A549 (cell line): ENCODE results near the gene DAB2IP. TPM values are rescaled to one million over a fixed set of nuclear protein-coding genes. Genes with fewer than 3 reads are reported as not detected.

Experiments
- ATAC-seq, 2 experiments: fragments of 200-7000 bp in 1 of 2; fragments of >200 bp in 1 of 2; cut with Nextera tagmentation in 1 of 2; cut with Tn5 transposase in 1 of 2; 3 replicates each; pipeline versions ENCODE4 v1.8.0 to v1.9.1; 2018 to 2020; ENCODE audit warnings: mild to moderate bottlenecking in 1 of 2, moderate library complexity in 1 of 2
- CTCF ChIA-PET: fragments of 300-600 bp; sonication (Branson Sonifier 250); formaldehyde crosslinking; extraction: SDS; loops from one replicate; lab custom pipeline; 2021; ENCODE audit warnings: antibody characterized with exemption, inconsistent platforms; lab: Yijun Ruan, JAX
- POLR2A ChIA-PET: fragments of 350-600 bp; formaldehyde crosslinking; extraction: SDS; loops from one replicate; lab custom pipeline; 2021; ENCODE audit warnings: antibody characterized with exemption, inconsistent platforms; lab: Yijun Ruan, JAX
- DNase-seq, 2 experiments: peaks; one replicate each; pipeline versions ENCODE4 v3.0.0 to v3.0.0-alpha.2; 2011 to 2016; ENCODE audit warnings: low read depth in 1 of 2, low spot score in 1 of 2
- FAIRE-seq: peaks from 2 replicates; lab custom pipeline; 2011; peaks lifted over from hg19 to GRCh38; lab: Jason Lieb, UNC
- H3K27ac ChIP-seq, 2 experiments: fragments of >200 bp; sonication (Bioruptor Twin); formaldehyde crosslinking; 3 replicates each; pipeline ENCODE4 v1.5.1; 2016 to 2017
- H3K4me1 ChIP-seq: fragments of >200 bp; sonication (Bioruptor Twin); formaldehyde crosslinking; 3 replicates; pipeline ENCODE4 v1.6.1; 2016
- H3K4me2 ChIP-seq: fragments of >200 bp; sonication (Bioruptor Twin); formaldehyde crosslinking; 3 replicates; pipeline ENCODE4 v1.6.1; 2016
- H3K4me3 ChIP-seq: fragments of >200 bp; sonication (Bioruptor Twin); formaldehyde crosslinking; 3 replicates; pipeline ENCODE4 v1.5.1; 2016
- H3K9me3 ChIP-seq: fragments of >200 bp; sonication (Bioruptor Twin); formaldehyde crosslinking; 3 replicates; pipeline ENCODE4 v1.6.1; 2016
- CBX2 ChIP-seq: fragments of 200-600 bp; sonication (generic); IDR thresholded peaks from 2 replicates; pipeline ENCODE4 v1.6.1; 2016; ENCODE audit warnings: low read depth, mild to moderate bottlenecking, borderline replicate concordance
- CEBPB ChIP-seq, 2 experiments: fragments of >200 bp in 1 of 2; sonication (Bioruptor Twin) in 1 of 2; formaldehyde crosslinking in 1 of 2; IDR thresholded peaks; 2 replicates each; pipeline ENCODE4 v1.6.1; 2012 to 2016
- CTCF ChIP-seq: fragments of >200 bp; sonication (Bioruptor Twin); formaldehyde crosslinking; IDR thresholded peaks from 3 replicates; pipeline ENCODE4 v1.5.1; 2016
- FOSL2 ChIP-seq, 2 experiments: fragments of 450-650 bp in 1 of 2; fragments of >200 bp in 1 of 2; sonication (Bioruptor Twin) in 1 of 2; formaldehyde crosslinking; IDR thresholded peaks; 2 replicates each; pipeline versions ENCODE4 v1.5.0 to v1.6.1; 2016 to 2020; ENCODE audit warnings: mild to moderate bottlenecking in 1 of 2, moderate library complexity in 1 of 2
- GATA3 ChIP-seq: IDR thresholded peaks from 2 replicates; pipeline ENCODE4 v1.6.1; 2012; ENCODE audit warnings: borderline replicate concordance
- HDAC2 ChIP-seq: fragments of 200-600 bp; sonication (generic); IDR thresholded peaks from 2 replicates; pipeline ENCODE4 v1.6.1; 2016
- JUN ChIP-seq, 2 experiments: fragments of >200 bp; sonication (Bioruptor Twin); formaldehyde crosslinking; IDR thresholded peaks; 2 replicates in 1 of 2; 3 replicates in 1 of 2; pipeline ENCODE4 v1.6.1; 2016 to 2017
- JUNB ChIP-seq: fragments of >200 bp; sonication (Bioruptor Twin); formaldehyde crosslinking; IDR thresholded peaks from 2 replicates; pipeline ENCODE4 v1.6.1; 2016
- KDM5A ChIP-seq: fragments of 200-600 bp; sonication (generic); IDR thresholded peaks from 2 replicates; pipeline ENCODE4 v1.6.1; 2016; ENCODE audit warnings: antibody characterized with exemption, mild to moderate bottlenecking
- MAX ChIP-seq: IDR thresholded peaks from 2 replicates; pipeline ENCODE4 v1.6.1; 2012
- POLR2A ChIP-seq: IDR thresholded peaks from 2 replicates; pipeline ENCODE4 v1.6.1; 2012; ENCODE audit warnings: mild to moderate bottlenecking, low read length
- RAD21 ChIP-seq, 2 experiments: fragments of >200 bp in 1 of 2; sonication (Bioruptor Twin) in 1 of 2; formaldehyde crosslinking in 1 of 2; IDR thresholded peaks in 1 of 2; conservative IDR thresholded peaks in 1 of 2; 2 replicates in 1 of 2; 3 replicates in 1 of 2; pipeline ENCODE4 v1.6.1; 2012 to 2018; ENCODE audit warnings: inconsistent platforms in 1 of 2
- REST ChIP-seq: fragments of 200-600 bp; sonication (generic); IDR thresholded peaks from 2 replicates; pipeline ENCODE4 v1.6.1; 2016; ENCODE audit warnings: antibody characterized with exemption, mild to moderate bottlenecking, moderate library complexity
- SMC3 ChIP-seq: fragments of >200 bp; sonication (Bioruptor Twin); formaldehyde crosslinking; IDR thresholded peaks from 3 replicates; pipeline ENCODE4 v1.6.1; 2018; ENCODE audit warnings: inconsistent platforms
- ZC3H11A ChIP-seq: fragments of 450-650 bp; IDR thresholded peaks from 2 replicates; pipeline ENCODE4 v1.6.1; 2014; ENCODE audit warnings: antibody characterized with exemption, mild to moderate bottlenecking
- ZFP36 ChIP-seq: fragments of 450-650 bp; IDR thresholded peaks from 2 replicates; pipeline ENCODE4 v1.6.1; 2014; ENCODE audit warnings: borderline replicate concordance; ENCODE audit not compliant: partially characterized antibody
- WGBS: methylation state at CpG from one replicate; pipeline ENCODE4 v1.1.6; 2017; ENCODE audit errors: missing lambda C conversion rate; 5-methylcytosine and 5-hydroxymethylcytosine counted together
- polyA plus RNA-seq, 4 experiments: library from polyadenylated mRNA; depleted of rRNA in 3 of 4; stranded (reverse); fragments of >200 nt; fragmentation: RNase III in 1 of 4; extraction: RNeasy Plus Mini Kit Qiagen cat#74134 plus additional on column Dnase treatment in 1 of 4; gene quantifications; 2 replicates in 3 of 4; 3 replicates in 1 of 4; pipeline ENCODE4 v1.2.3, GENCODE V29; 2011 to 2017
- TF ChIP-seq, protein P1 (sequence below): fragments of 150-350 bp; IDR thresholded peaks from 2 replicates; pipeline ENCODE4 v1.6.1; 2014; ENCODE audit warnings: low read depth, mild to moderate bottlenecking, low read length
- TF ChIP-seq, protein P2 (sequence below): IDR thresholded peaks from 2 replicates; pipeline ENCODE4 v1.6.1; 2012

Gene DAB2IP
- polyA plus RNA-seq, 2 of the 4 experiments (the other 2 are of a cell fraction): 9.7 to 13.9 TPM

- ChIA-PET POLR2A (interaction anchor here (1.0 kb wide), 1 partner anchor 15 kb away, joined by 5 read pairs; no protein-coding TSS in a partner anchor), CTCF (interaction anchor here (0.8 to 1.4 kb wide), 3 partner anchors 8 to 55 kb away, joined by 3 to 4 read pairs (median 3); no protein-coding TSS in a partner anchor)
- Histone ChIP-seq H3K4me1 (no peaks in the 10 kb centered on the region), H3K4me2 (no peak overlapping the region), H3K4me3 (no peak overlapping the region), H3K27ac (no peak overlapping the region), H3K9me3 (no peaks in the 10 kb centered on the region)
- TF ChIP-seq, protein P1, sequence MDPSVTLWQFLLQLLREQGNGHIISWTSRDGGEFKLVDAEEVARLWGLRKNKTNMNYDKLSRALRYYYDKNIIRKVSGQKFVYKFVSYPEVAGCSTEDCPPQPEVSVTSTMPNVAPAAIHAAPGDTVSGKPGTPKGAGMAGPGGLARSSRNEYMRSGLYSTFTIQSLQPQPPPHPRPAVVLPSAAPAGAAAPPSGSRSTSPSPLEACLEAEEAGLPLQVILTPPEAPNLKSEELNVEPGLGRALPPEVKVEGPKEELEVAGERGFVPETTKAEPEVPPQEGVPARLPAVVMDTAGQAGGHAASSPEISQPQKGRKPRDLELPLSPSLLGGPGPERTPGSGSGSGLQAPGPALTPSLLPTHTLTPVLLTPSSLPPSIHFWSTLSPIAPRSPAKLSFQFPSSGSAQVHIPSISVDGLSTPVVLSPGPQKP: no peak
- no peak for TF ChIP-seq POLR2A
- TF ChIP-seq HDAC2: no peak
- no peak for TF ChIP-seq JUNB
- no peak for TF ChIP-seq MAX
- no peak for TF ChIP-seq CTCF
- no peak for TF ChIP-seq REST
- TF ChIP-seq FOSL2 (IDR thresholded peaks at IDR 0.05): no peak
- TF ChIP-seq FOSL2 (CRISPR knock-in tag; IDR thresholded peaks at IDR 0.05): no peak
- no peak for TF ChIP-seq KDM5A
- FAIRE-seq (no peak), ATAC-seq (no peak), DNase-seq (no peak)
- WGBS: 82% methylated on average over 14 of the region's 17 CpGs
Measured at GRCh38 chr9:121750715-121751623, 99.5 kb downstream of the DAB2IP start.

DNA sequence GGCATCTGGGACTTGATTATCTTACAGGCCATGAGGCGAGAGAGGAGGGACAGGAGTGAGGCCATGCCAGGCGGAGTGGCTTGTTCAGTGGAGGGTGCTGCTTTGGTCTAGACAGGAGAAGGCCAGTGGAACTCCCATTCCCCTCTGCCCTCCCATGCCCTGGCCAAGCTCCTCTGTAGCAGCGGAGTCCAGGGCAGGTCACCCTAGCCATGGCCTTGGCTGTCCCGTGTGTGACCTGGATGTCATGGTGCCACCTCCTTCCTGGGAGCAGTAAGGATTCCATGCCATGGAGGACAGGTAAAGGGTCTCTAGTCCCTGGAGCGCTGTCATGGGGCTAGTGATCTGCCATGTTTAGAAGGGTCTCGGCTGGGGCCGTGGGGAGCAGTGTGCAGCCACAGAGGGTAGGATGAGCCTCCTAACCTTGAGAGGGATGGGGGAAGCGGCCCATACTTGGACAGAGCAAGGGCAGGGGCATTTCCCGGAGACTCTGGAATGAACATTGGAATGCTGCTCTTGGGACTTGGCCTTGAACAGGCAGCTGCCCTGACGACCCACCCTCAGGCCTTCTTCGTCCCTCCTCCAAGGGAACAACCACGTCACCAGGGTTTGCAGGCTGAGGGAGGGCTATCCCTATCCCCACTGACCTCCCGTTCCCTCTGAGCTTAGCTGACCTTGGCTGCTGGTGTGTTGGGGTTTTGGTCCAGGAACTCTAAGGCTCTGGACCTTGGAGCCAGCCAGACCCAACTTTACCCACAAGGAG, 100.4 kb downstream of the DAB2IP start:
- no peak for ATAC-seq
- no peaks in the 10 kb centered on the region for H3K9me3 ChIP-seq
- 89% methylated on average over 9 of the region's 13 CpGs for WGBS
- H3K4me1 ChIP-seq: no peaks in the 10 kb centered on the region
- TF ChIP-seq SMC3: no peak
- TF ChIP-seq RAD21 (conservative IDR thresholded peaks at IDR 0.05 in 1 of 2, IDR thresholded peaks at IDR 0.05 in 1 of 2): no peak
- TF ChIP-seq, protein P2, sequence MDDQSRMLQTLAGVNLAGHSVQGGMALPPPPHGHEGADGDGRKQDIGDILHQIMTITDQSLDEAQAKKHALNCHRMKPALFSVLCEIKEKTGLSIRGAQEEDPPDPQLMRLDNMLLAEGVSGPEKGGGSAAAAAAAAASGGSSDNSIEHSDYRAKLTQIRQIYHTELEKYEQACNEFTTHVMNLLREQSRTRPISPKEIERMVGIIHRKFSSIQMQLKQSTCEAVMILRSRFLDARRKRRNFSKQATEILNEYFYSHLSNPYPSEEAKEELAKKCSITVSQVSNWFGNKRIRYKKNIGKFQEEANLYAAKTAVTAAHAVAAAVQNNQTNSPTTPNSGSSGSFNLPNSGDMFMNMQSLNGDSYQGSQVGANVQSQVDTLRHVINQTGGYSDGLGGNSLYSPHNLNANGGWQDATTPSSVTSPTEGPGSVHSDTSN: no peak
- no peak for TF ChIP-seq CBX2
- TF ChIP-seq, protein P1: no peak
- no peak for TF ChIP-seq GATA3
- TF ChIP-seq ZC3H11A: no peak
- TF ChIP-seq JUNB: no peak
- TF ChIP-seq ZFP36: no peak
- TF ChIP-seq JUN (IDR thresholded peaks at IDR 0.05): no peak
- no peak for TF ChIP-seq CEBPB (IDR thresholded peaks at IDR 0.05)
- TF ChIP-seq, all 56 proteins: peak for 0
- ChIA-PET CTCF (interaction anchor here (1.2 to 1.3 kb wide), 2 partner anchors 9 to 241 kb away, joined by 3 read pairs; no protein-coding TSS in a partner anchor), POLR2A (no interaction called here)
- Histone ChIP-seq H3K27ac (no peak overlapping the region), H3K4me3 (no peak overlapping the region), H3K4me2 (no peak overlapping the region)
- DNase-seq (no peak), FAIRE-seq (no peak)
